Panc1 (cell line): ENCODE data around the gene PRSS16. TPM values are rescaled to one million over a fixed set of nuclear protein-coding genes. Genes with fewer than 3 reads are reported as not detected.
"Not testable (repeated sequence)": the region's sequence is repeated elsewhere in the genome, so short reads cannot be mapped to it uniquely, and the experiment has no call there.

Experiments used
- ATAC-seq: fragments of 200-7000 bp; cut with Tn5 transposase; 2 replicates; pipeline ENCODE4 v1.9.1; 2020; ENCODE audit warnings: mild to moderate bottlenecking, moderate library complexity
- BruUV-seq: library from RNA; stranded (reverse); fragments of 400-500 nt; replicated peaks from 2 replicates; lab custom pipeline; 2021; lab: Mats Ljungman, UMichigan
- CTCF ChIA-PET: fragments of 300-600 bp; sonication (Branson Sonifier 250); formaldehyde crosslinking; loops from one replicate; lab custom pipeline; 2022; ENCODE audit warnings: antibody characterized with exemption; lab: Charles Lee
- POLR2A ChIA-PET: fragments of 300-600 bp; sonication (Branson Sonifier 250); formaldehyde crosslinking; loops from one replicate; lab custom pipeline; 2022; ENCODE audit warnings: antibody characterized with exemption; lab: Charles Lee
- DNase-seq: peaks from one replicate; pipeline ENCODE4 v3.0.0-alpha.2; 2010; ENCODE audit warnings: low read depth, low spot score
- H3K27ac ChIP-seq: 2 replicates; pipeline ENCODE4 v1.5.1; 2011; ENCODE audit warnings: mild to moderate bottlenecking, low read length, inconsistent platforms
- H3K27me3 ChIP-seq: fragments of 200-500 bp; sonication (Bioruptor generic); 2 replicates; pipeline ENCODE4 v1.6.0; 2014; ENCODE audit warnings: low read length, inconsistent platforms; ENCODE audit not compliant: control insufficient read depth, insufficient read depth
- H3K36me3 ChIP-seq: fragments of 200-500 bp; sonication (Bioruptor generic); 2 replicates; pipeline ENCODE4 v1.5.1; 2014; ENCODE audit warnings: inconsistent platforms, mild to moderate bottlenecking, low read length, moderate library complexity; ENCODE audit not compliant: control insufficient read depth, insufficient read depth
- H3K4me1 ChIP-seq: 2 replicates; pipeline ENCODE4 v1.5.1; 2011; ENCODE audit warnings: inconsistent platforms, mild to moderate bottlenecking, low read length, moderate library complexity; ENCODE audit not compliant: control insufficient read depth, insufficient read depth
- H3K4me3 ChIP-seq, 2 experiments: 2 replicates each; pipeline ENCODE4 v1.5.1; 2011 to 2012; ENCODE audit warnings: low read depth in 2 of 2, low read length in 2 of 2, mild to moderate bottlenecking in 2 of 2, inconsistent platforms in 1 of 2, moderate library complexity in 1 of 2
- H3K9me3 ChIP-seq: fragments of 200-500 bp; sonication (Bioruptor generic); 2 replicates; pipeline ENCODE4 v1.5.1; 2014; ENCODE audit warnings: low read depth, mild to moderate bottlenecking, inconsistent platforms, low read length, moderate library complexity; ENCODE audit not compliant: control insufficient read depth, insufficient read depth
- POLR2AphosphoS5 ChIP-seq: IDR thresholded peaks from 2 replicates; pipeline ENCODE4 v1.6.1; 2012; ENCODE audit warnings: mild to moderate bottlenecking, low read depth, low read length, moderate library complexity
- SIN3A ChIP-seq: IDR thresholded peaks from 2 replicates; pipeline ENCODE4 v1.6.1; 2012; ENCODE audit warnings: low read depth, mild to moderate bottlenecking, low read length, moderate library complexity, borderline replicate concordance; ENCODE audit not compliant: insufficient read depth
- TCF7L2 ChIP-seq: IDR thresholded peaks from 2 replicates; pipeline ENCODE4 v1.6.1; 2011; ENCODE audit warnings: mild to moderate bottlenecking, low read depth, low read length, inconsistent platforms
- in situ Hi-C: cut with HindIII; loops from 2 replicates; pipeline ENCODE4 v1.10.0; 2016; ENCODE audit warnings: low sequenced_read_pairs, low pct_unique_long_range_greater_than_20kb
- intact Hi-C: fragments of 100-400 bp; cut with micrococcal nuclease; formaldehyde crosslinking; loops from one replicate; pipeline ENCODE4 v1.10.0; 2022; ENCODE audit not compliant: unreplicated experiment
- total RNA-seq: library from RNA; stranded (reverse); gene quantifications from one replicate; pipeline ENCODE4 v1.2.1, GENCODE V29; 2021; ENCODE audit not compliant: unreplicated experiment
- TF ChIP-seq, protein P1 (sequence below): fragments of 450-650 bp; IDR thresholded peaks from 2 replicates; pipeline ENCODE4 v1.5.1; 2017; ENCODE audit warnings: mild to moderate bottlenecking
- TF ChIP-seq, protein P2 (sequence below), 2 experiments: IDR thresholded peaks; 2 replicates each; pipeline ENCODE4 v1.6.1; 2011 to 2012; ENCODE audit warnings: low read depth in 2 of 2, control low read depth in 1 of 2, low read length in 1 of 2, mild to moderate bottlenecking in 1 of 2, moderate library complexity in 1 of 2; ENCODE audit not compliant: insufficient read depth in 1 of 2

Gene PRSS16
- total RNA-seq, 1 experiment from 2014 or later: 4.7 TPM

DNA sequence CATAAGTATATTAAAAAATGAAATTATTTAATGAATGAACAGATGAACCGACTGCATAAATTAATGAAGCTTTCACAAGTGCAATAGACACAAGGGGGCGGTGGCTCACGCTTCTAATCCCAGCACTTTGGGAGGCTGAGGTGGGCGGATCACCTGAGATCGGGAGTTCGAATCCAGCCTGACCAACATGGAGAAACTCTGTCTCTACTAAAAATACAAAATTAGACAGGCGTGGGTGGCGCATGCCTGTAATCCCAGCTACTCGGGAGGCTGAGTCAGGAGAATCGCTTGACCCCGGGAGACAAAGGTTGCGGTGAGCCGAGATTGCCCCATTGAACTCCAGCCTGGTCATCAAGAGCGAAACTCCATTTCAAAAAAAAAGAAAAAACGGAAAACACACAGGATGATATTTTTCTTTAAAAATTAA is 34.4 kb upstream of the PRSS16 start:
- BruUV-seq, in situ Hi-C loops, H3K4me1 ChIP-seq, DNase-seq, intact Hi-C loops, H3K27me3 ChIP-seq, H3K9me3 ChIP-seq, CTCF ChIA-PET, H3K36me3 ChIP-seq, H3K27ac ChIP-seq: not testable (repeated sequence)
- 0 out of 2 replicates have a peak, but pooled peaks have one; percentile 28 for ATAC-seq
- peak overlapping the region; percentile 60 to 83 for H3K4me3 ChIP-seq
- POLR2A ChIA-PET: interaction anchor here (0.7 kb wide), 2 partner anchors 285 to 290 kb away, joined by 3 read pairs; no protein-coding TSS in a partner anchor
- TF ChIP-seq, protein P1, sequence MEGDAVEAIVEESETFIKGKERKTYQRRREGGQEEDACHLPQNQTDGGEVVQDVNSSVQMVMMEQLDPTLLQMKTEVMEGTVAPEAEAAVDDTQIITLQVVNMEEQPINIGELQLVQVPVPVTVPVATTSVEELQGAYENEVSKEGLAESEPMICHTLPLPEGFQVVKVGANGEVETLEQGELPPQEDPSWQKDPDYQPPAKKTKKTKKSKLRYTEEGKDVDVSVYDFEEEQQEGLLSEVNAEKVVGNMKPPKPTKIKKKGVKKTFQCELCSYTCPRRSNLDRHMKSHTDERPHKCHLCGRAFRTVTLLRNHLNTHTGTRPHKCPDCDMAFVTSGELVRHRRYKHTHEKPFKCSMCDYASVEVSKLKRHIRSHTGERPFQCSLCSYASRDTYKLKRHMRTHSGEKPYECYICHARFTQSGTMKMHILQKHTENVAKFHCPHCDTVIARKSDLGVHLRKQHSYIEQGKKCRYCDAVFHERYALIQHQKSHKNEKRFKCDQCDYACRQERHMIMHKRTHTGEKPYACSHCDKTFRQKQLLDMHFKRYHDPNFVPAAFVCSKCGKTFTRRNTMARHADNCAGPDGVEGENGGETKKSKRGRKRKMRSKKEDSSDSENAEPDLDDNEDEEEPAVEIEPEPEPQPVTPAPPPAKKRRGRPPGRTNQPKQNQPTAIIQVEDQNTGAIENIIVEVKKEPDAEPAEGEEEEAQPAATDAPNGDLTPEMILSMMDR: peak; percentile 80

DNA sequence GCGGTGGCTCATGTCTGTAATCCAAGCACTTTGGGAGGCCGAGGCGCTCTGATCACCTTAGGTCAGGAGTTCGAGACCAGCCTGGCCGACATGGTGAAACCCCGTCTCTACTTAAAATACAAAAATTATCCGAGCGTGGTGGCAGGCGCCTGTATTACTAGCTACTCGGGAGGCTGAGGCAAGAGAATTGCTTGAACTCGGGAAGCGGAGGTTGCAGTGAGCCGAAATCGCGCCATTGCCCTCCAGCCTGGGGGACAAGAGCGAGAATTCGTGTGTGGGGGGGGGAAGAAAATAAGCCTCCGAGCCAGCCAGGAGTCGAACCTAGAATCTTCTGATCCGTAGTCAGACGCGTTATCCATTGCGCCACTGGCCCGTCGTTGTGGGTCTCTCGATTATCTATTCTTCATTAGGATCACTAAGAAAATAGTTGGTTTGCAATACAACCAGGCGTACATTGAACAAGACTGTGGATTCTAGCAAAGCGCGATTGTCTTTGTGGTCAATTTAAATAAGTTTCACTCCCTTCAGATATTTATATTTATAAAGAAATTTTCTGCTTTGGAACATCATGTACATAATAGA is 33.9 kb upstream of the PRSS16 start:
- BruUV-seq: no TSS peak
- Histone ChIP-seq H3K27me3 (no peaks in the 10 kb centered on the region), H3K36me3 (no peaks in the 10 kb centered on the region), H3K27ac (peak overlapping the region; percentile 6; the same call in 1 of the 2 replicates), H3K9me3 (no peaks in the 10 kb centered on the region), H3K4me1 (no peaks in the 10 kb centered on the region), H3K4me3 (peak overlapping the region; percentile 60 to 83)
- ATAC-seq (peak; percentile 67), DNase-seq (no peak)
- in situ Hi-C loops: no loop called here
- intact Hi-C loops: no loop called here
- TF ChIP-seq, protein P2, sequence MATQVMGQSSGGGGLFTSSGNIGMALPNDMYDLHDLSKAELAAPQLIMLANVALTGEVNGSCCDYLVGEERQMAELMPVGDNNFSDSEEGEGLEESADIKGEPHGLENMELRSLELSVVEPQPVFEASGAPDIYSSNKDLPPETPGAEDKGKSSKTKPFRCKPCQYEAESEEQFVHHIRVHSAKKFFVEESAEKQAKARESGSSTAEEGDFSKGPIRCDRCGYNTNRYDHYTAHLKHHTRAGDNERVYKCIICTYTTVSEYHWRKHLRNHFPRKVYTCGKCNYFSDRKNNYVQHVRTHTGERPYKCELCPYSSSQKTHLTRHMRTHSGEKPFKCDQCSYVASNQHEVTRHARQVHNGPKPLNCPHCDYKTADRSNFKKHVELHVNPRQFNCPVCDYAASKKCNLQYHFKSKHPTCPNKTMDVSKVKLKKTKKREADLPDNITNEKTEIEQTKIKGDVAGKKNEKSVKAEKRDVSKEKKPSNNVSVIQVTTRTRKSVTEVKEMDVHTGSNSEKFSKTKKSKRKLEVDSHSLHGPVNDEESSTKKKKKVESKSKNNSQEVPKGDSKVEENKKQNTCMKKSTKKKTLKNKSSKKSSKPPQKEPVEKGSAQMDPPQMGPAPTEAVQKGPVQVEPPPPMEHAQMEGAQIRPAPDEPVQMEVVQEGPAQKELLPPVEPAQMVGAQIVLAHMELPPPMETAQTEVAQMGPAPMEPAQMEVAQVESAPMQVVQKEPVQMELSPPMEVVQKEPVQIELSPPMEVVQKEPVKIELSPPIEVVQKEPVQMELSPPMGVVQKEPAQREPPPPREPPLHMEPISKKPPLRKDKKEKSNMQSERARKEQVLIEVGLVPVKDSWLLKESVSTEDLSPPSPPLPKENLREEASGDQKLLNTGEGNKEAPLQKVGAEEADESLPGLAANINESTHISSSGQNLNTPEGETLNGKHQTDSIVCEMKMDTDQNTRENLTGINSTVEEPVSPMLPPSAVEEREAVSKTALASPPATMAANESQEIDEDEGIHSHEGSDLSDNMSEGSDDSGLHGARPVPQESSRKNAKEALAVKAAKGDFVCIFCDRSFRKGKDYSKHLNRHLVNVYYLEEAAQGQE (IDR thresholded peaks at IDR 0.05; ENCODE audit: insufficient read depth in 1 of 2, low read depth in 2 of 2, low read length in 1 of 2): no peak
- TF ChIP-seq POLR2AphosphoS5: peak; percentile 45; the same call in 1 of the 2 replicates
- CTCF ChIA-PET: no interaction called here
- POLR2A ChIA-PET: interaction anchor here (0.7 kb wide), 2 partner anchors 284 to 289 kb away, joined by 3 read pairs; no protein-coding TSS in a partner anchor

DNA sequence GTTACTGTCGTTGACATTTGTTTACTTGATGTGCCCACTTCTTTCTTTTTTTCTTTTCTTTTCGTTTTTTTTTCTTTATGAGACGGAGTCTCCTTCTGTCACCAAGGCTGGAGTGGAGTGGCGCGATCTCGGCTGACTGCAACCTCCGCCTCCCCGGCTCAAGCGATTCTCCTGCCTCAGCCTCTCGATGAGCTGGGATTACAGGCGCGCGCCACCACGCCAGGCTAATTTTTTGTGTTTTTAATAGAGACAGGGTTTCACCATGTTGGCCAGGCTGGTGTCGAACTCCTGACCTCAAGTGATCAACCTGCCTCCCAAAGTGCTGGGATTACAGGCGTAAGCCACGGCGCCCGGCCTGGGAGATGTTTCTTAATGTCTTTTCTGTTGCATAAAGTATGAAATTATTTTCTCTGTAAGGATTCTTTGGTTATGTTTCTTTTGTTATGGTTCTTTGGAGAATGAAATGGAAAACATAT is 33.3 kb upstream of the PRSS16 start:
- TF ChIP-seq, protein P2 (IDR thresholded peaks at IDR 0.05; ENCODE audit: insufficient read depth in 1 of 2, low read depth in 2 of 2, low read length in 1 of 2): no peak
- TF ChIP-seq SIN3A (no peak), POLR2AphosphoS5 (no peak), TCF7L2 (no peak)
- TF ChIP-seq, protein P1: no peak
- peak; percentile 39 for ATAC-seq
- H3K27me3 ChIP-seq: no peaks in the 10 kb centered on the region
- H3K4me1 ChIP-seq: no peaks in the 10 kb centered on the region
- POLR2A ChIA-PET: no interaction called here
- DNase-seq: no peak
- BruUV-seq: no TSS peak
- H3K36me3 ChIP-seq: no peaks in the 10 kb centered on the region
- CTCF ChIA-PET: interaction anchor here (0.6 kb wide), 1 partner anchor 39 kb away, joined by 5 read pairs; no protein-coding TSS in a partner anchor
- intact Hi-C loops (no loop called here), in situ Hi-C loops (no loop called here)
- H3K4me3 ChIP-seq: peak overlapping the region; percentile 60 to 83
- H3K27ac ChIP-seq: peak overlapping the region; percentile 6; the same call in 1 of the 2 replicates
- H3K9me3 ChIP-seq: no peaks in the 10 kb centered on the region
